ENCODE measurements around the gene CAPS2.

Gene CAPS2

GRCh38 chr12:75275702-75276101 lies 54.4 kb downstream of the CAPS2 start:
- Mint-ChIP-seq H3K9me3 (no peaks in the 10 kb centered on the region), H3K4me1 (no peaks in the 10 kb centered on the region), H3K36me3 (ENCODE audit: low read depth) (no peaks in the 10 kb centered on the region), H3K4me3 (no peak overlapping the region), H3K27ac (no peak overlapping the region), H3K27me3 (no peaks in the 10 kb centered on the region)
- ATAC-seq (no peak), DNase-seq (no peak)

- DNase-seq (no peak), ATAC-seq (no peak)
- Mint-ChIP-seq H3K4me1 (no peaks in the 10 kb centered on the region), H3K27ac (no peak overlapping the region), H3K9me3 (no peaks in the 10 kb centered on the region), H3K27me3 (peaks cover 2% of the 10 kb centered on the region), H3K4me3 (no peak overlapping the region), H3K36me3 (ENCODE audit: low read depth) (no peaks in the 10 kb centered on the region)
Measured at GRCh38 chr12:75271576-75271975, 58.5 kb downstream of the CAPS2 start.

GRCh38 chr12:75270157-75270556 lies 60.0 kb downstream of the CAPS2 start:
- Mint-ChIP-seq H3K36me3 (ENCODE audit: low read depth) (no peaks in the 10 kb centered on the region), H3K27ac (no peak overlapping the region)

GRCh38 chr12:75269209-75269608 lies 60.9 kb downstream of the CAPS2 start:
- no peak overlapping the region for H3K4me3 Mint-ChIP-seq
- H3K9me3 Mint-ChIP-seq = peaks cover 7% of the 10 kb centered on the region
- H3K27me3 Mint-ChIP-seq = peaks cover 2% of the 10 kb centered on the region
- H3K27ac Mint-ChIP-seq = no peak overlapping the region
- no peak for ATAC-seq
- H3K4me1 Mint-ChIP-seq = no peaks in the 10 kb centered on the region
- H3K36me3 Mint-ChIP-seq (ENCODE audit: low read depth) = no peaks in the 10 kb centered on the region
- no peak for DNase-seq

More at GRCh38 chr12:75270157-75270556, 60.0 kb downstream of the CAPS2 start:
- DNase-seq (no peak), ATAC-seq (no peak)
- Mint-ChIP-seq H3K4me1 (no peaks in the 10 kb centered on the region), H3K27me3 (peaks cover 2% of the 10 kb centered on the region), H3K9me3 (peaks cover 7% of the 10 kb centered on the region), H3K4me3 (no peak overlapping the region)

- Mint-ChIP-seq H3K27me3 (no peaks in the 10 kb centered on the region), H3K4me1 (peaks cover 10% of the 10 kb centered on the region), H3K27ac (no peak overlapping the region), H3K9me3 (peaks cover under 1% of the 10 kb centered on the region), H3K4me3 (no peak overlapping the region), H3K36me3 (ENCODE audit: low read depth) (no peaks in the 10 kb centered on the region)
- ATAC-seq = no peak
- DNase-seq = no peak
Measured at GRCh38 chr12:75260316-75260715, 69.8 kb downstream of the CAPS2 start.

GRCh38 chr12:75259143-75259542 lies 71.0 kb downstream of the CAPS2 start:
- no peak overlapping the region for H3K4me3 Mint-ChIP-seq
- no peaks in the 10 kb centered on the region for H3K27me3 Mint-ChIP-seq
- no peak overlapping the region for H3K27ac Mint-ChIP-seq
- ATAC-seq = no peak
- H3K4me1 Mint-ChIP-seq = peaks cover 10% of the 10 kb centered on the region
- no peaks in the 10 kb centered on the region for H3K36me3 Mint-ChIP-seq (ENCODE audit: low read depth)
- no peak for DNase-seq
- no peaks in the 10 kb centered on the region for H3K9me3 Mint-ChIP-seq

GRCh38 chr12:75257510-75257909 lies 72.6 kb downstream of the CAPS2 start:
- Mint-ChIP-seq H3K27me3 (no peaks in the 10 kb centered on the region), H3K4me3 (no peak overlapping the region), H3K36me3 (ENCODE audit: low read depth) (no peaks in the 10 kb centered on the region), H3K9me3 (no peaks in the 10 kb centered on the region), H3K27ac (no peak overlapping the region), H3K4me1 (peaks cover 10% of the 10 kb centered on the region)
- ATAC-seq (peak; percentile 36), DNase-seq (no peak)

- H3K4me1 Mint-ChIP-seq = no peaks in the 10 kb centered on the region
- H3K27me3 Mint-ChIP-seq = peaks cover under 1% of the 10 kb centered on the region
- peaks cover 4% of the 10 kb centered on the region for H3K9me3 Mint-ChIP-seq
- H3K27ac Mint-ChIP-seq = no peak overlapping the region
- no peak overlapping the region for H3K4me3 Mint-ChIP-seq
- no peaks in the 10 kb centered on the region for H3K36me3 Mint-ChIP-seq (ENCODE audit: low read depth)
- ATAC-seq (no peak), DNase-seq (no peak)
Measured at GRCh38 chr12:75245108-75245507, 85.0 kb downstream of the CAPS2 start.

GRCh38 chr12:75239987-75240386 lies 90.1 kb downstream of the CAPS2 start:
- H3K36me3 Mint-ChIP-seq (ENCODE audit: low read depth) = no peaks in the 10 kb centered on the region
- H3K27me3 Mint-ChIP-seq = no peaks in the 10 kb centered on the region
- H3K27ac Mint-ChIP-seq = no peak overlapping the region
- no peak overlapping the region for H3K4me3 Mint-ChIP-seq
- DNase-seq (no peak), ATAC-seq (no peak)
- peaks cover 4% of the 10 kb centered on the region for H3K9me3 Mint-ChIP-seq
- H3K4me1 Mint-ChIP-seq = no peaks in the 10 kb centered on the region

- H3K27me3 Mint-ChIP-seq = no peaks in the 10 kb centered on the region
- H3K9me3 Mint-ChIP-seq = peaks cover 9% of the 10 kb centered on the region
- H3K4me3 Mint-ChIP-seq = no peak overlapping the region
- no peaks in the 10 kb centered on the region for H3K36me3 Mint-ChIP-seq (ENCODE audit: low read depth)
- no peaks in the 10 kb centered on the region for H3K4me1 Mint-ChIP-seq
- ATAC-seq = no peak
- H3K27ac Mint-ChIP-seq = no peak overlapping the region
- DNase-seq = no peak
Measured at GRCh38 chr12:75236206-75236605, 93.9 kb downstream of the CAPS2 start.

GRCh38 chr12:75227132-75227531 lies 103.0 kb downstream of the CAPS2 start:
- H3K4me1 Mint-ChIP-seq = no peaks in the 10 kb centered on the region
- no peak for ATAC-seq
- H3K4me3 Mint-ChIP-seq = no peak overlapping the region
- no peaks in the 10 kb centered on the region for H3K36me3 Mint-ChIP-seq (ENCODE audit: low read depth)
- peaks cover 13% of the 10 kb centered on the region for H3K9me3 Mint-ChIP-seq
- H3K27me3 Mint-ChIP-seq = no peaks in the 10 kb centered on the region
- H3K27ac Mint-ChIP-seq = no peak overlapping the region
- DNase-seq = no peak
